Motor neuron (in vitro differentiated cells): Measurements from ENCODE around the gene MEGF10. TPM values are rescaled to one million over a fixed set of nuclear protein-coding genes. Genes with fewer than 3 reads are reported as not detected.

Experiments
- ATAC-seq, 8 experiments: fragments of 200-7000 bp; cut with Tn5 transposase; replicated peaks in 6 of 8; 2 replicates each; pipeline ENCODE4 v1.8.0; 2021; ENCODE audit warnings: mild to moderate bottlenecking in 8 of 8, moderate library complexity in 8 of 8
- H3K27ac ChIP-seq, 2 donors: fragments of 250-450 bp; sonication (Bioruptor Pico); 2 replicates each; pipeline ENCODE4 v1.9.0; 2021; ENCODE audit warnings: antibody characterized with exemption in 2 of 2, mild to moderate bottlenecking in 2 of 2, moderate library complexity in 1 of 2
- H3K4me1 ChIP-seq, 2 donors: fragments of 250-450 bp; sonication (Bioruptor Pico); replicated peaks in 1 of 2; 2 replicates each; pipeline ENCODE4 v1.6.1; 2021; ENCODE audit warnings: antibody characterized with exemption in 2 of 2, mild to moderate bottlenecking in 2 of 2, moderate library complexity in 1 of 2
- H3K4me3 ChIP-seq, 5 donors: fragments of 250-450 bp; sonication (Bioruptor Pico); 2 replicates each; pipeline ENCODE4 v1.9.0; 2021; ENCODE audit warnings: antibody characterized with exemption in 5 of 5, mild to moderate bottlenecking in 5 of 5, moderate library complexity in 4 of 5
- WGBS, 10 experiments: fragments of 450-650 bp; shearing (Covaris generic); methylation state at CpG; one replicate each; pipeline ENCODE4 v1.0.0; 2022; 5-methylcytosine and 5-hydroxymethylcytosine counted together
- in situ Hi-C, 9 experiments: fragments of 400-800 bp; cut with MboI; loops; one replicate each; pipeline ENCODE4 v1.15.0; 2021; ENCODE audit warnings: low sequenced_read_pairs in 9 of 9, low pct_unique_long_range_greater_than_20kb in 2 of 9; ENCODE audit not compliant: unreplicated experiment in 9 of 9
- total RNA-seq, 8 experiments: library from RNA; unstranded; fragments of 300-600 nt; gene quantifications; 2 replicates each; pipeline versions ENCODE4 v1.2.3 to v1.2.4, GENCODE V29; 2022

The MEGF10 gene
- total RNA-seq, 8 experiments from 2014 or later, result 1.9 to 317 (median 6.3) TPM

DNA sequence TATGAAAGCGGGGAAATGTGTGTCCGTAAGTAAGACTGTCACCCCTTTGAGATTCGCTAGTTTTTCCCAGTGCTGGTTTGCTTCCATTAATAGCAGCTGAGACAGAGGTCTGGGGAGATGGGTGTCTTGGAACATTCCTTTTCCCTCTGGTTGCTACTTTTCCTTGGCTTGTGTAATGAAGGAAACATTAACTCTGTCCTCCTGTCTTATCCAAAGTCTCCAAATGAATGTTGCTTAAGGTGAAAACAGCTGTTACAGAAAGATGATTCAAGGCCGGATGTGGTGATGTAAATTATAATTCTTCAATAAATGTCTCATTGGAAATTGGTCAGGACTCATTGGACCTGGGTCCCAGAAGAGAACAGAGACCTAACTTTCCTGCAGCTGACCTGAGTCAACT lies 50.0 kb downstream of the MEGF10 start:
- in situ Hi-C loops, result no loop called here
- H3K4me1 ChIP-seq, result peaks cover 7 to 10% of the 10 kb centered on the region in 2 donors
- 75 to 100% (median 96%) methylated on average over 1 to 4 of the region's 4 CpGs; no CpG with 5 or more reads in 2 of the 10 experiments for WGBS, 10 experiments
- H3K27ac ChIP-seq, result no peak overlapping the region
- ATAC-seq, result no peak
- no peak overlapping the region for H3K4me3 ChIP-seq

DNA sequence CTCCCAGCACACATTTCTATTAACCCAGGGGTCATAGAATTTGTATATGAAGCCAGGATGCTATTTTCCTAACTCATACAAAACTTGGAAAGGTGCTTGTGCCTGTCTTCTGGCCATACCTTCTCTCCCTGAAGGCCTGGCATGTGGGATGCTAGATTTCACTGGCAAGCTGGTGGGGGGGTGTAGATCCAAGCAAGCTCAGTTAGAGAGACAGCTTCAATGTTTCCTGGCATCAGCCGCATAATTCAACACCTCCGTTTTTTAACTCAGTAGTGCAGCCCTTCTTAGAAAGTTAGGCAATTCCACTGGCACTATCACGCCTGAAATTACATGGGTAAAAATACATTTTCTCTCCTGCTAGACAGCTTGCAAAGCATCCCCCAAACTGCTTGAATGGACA lies 51.8 kb downstream of the MEGF10 start:
- Histone ChIP-seq H3K4me1 (peaks cover 7 to 10% of the 10 kb centered on the region in 2 donors), H3K4me3 (no peak overlapping the region), H3K27ac (no peak overlapping the region)
- in situ Hi-C loops, result no loop called here
- ATAC-seq, result no peak
- WGBS, 10 experiments, result 0 to 100% (median 84%) methylated on average over 1 to 3 of the region's 3 CpGs; no CpG with 5 or more reads in 4 of the 10 experiments

DNA sequence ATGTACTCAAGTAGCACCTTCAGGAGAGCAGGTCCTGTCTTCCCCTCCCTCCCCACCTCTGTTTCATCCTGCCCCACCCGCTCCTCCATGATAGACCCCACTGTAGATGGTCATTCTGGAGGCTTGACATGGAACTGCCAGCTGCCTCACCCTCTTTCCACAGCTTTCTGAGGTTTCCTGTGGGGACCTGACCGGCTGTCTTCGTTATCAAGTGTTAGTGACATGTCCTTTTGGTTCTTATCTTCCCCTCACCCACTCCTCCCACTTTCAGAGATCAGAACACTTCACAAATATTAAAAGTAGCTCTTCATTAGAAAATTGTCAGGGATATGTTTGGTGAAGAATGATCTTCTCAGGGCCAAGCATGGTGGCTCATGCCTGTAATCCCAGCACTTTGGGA lies 52.7 kb downstream of the MEGF10 start:
- Histone ChIP-seq H3K4me1 (peaks cover 7 to 10% of the 10 kb centered on the region in 2 donors), H3K27ac (no peak overlapping the region), H3K4me3 (no peak overlapping the region)
- in situ Hi-C loops, result no loop called here
- WGBS, 10 experiments, result 60 to 100% (median 97%) methylated on average over 1 to 3 of the region's 3 CpGs; no CpG with 5 or more reads in 7 of the 10 experiments
- no peak for ATAC-seq

DNA sequence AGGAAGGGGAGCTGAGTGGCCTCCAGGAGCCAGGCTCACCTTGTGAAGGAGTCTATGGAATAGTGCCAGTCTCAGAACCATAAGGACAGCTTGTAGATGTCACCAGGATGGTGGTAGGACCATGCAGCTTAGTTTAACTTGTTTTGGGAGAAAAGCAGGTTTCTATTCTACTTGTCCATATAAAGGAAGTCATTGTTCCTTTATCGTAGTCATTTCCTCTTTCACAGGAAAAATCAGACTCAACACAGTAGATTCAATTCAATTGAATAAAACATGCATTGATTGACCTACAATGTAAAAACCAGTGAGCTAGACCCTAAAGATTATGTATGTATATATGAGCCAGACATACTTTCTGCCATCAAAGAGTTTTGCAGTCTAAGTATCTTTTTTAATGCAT lies 53.3 kb downstream of the MEGF10 start:
- in situ Hi-C loops, result no loop called here
- WGBS, 10 experiments, result 50 to 100% (median 88%) methylated on average over 1 of the region's 1 CpG; no CpG with 5 or more reads in 2 of the 10 experiments
- Histone ChIP-seq H3K4me1 (peaks cover 7 to 10% of the 10 kb centered on the region in 2 donors), H3K4me3 (no peak overlapping the region), H3K27ac (no peak overlapping the region)
- no peak for ATAC-seq

DNA sequence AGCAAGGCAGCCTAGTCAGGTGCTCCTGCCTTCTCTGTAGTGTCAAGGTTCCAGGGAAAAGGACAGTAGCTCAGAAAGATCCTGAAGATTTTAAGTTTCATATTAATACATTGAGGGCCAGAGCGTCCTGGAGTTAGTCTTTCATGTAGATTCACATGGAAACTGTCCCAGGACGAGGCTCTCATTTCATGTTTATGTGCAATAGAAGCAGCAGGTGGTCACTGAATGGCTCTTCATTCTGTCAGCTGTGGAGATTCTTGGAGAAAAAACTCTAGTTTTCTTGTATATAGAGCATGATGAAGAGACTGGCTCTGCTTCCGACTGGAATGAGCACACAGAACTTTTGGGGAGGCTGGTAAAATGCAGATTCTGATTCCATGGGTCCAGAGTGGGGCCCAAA lies 54.3 kb downstream of the MEGF10 start:
- Histone ChIP-seq H3K4me1 (peaks cover 7 to 10% of the 10 kb centered on the region in 2 donors), H3K27ac (no peak overlapping the region), H3K4me3 (no peak overlapping the region)
- WGBS, 10 experiments, result 17 to 94% (median 73%) methylated on average over 2 to 3 of the region's 3 CpGs; no CpG with 5 or more reads in 1 of the 10 experiments
- in situ Hi-C loops, result no loop called here
- no peak for ATAC-seq

DNA sequence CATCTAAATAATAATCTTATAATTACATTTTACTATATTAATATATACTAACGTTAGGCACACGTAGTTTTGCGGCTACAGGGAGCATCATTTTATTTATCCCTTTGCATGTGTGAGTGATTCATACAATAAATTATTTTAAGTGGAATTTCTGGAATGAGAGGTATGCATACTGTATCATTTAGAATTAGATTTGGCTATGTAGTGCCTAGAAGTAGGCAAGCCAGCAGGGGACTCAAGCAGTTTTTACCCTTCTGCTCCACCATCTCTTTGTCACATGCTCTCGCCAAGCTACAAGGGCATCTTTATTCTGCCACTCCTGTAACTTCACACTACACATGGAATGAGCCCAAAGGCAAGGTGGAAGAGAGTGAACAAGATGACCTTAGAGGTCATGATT lies 60.8 kb downstream of the MEGF10 start:
- Histone ChIP-seq H3K4me3 (no peak overlapping the region), H3K27ac (no peak overlapping the region), H3K4me1 (peaks cover 16 to 17% of the 10 kb centered on the region in 2 donors)
- peak in 1 of 8 experiments; percentile 50 for ATAC-seq
- in situ Hi-C loops, result no loop called here
- WGBS, 10 experiments, result 15 to 100% (median 96%) methylated on average over 1 to 4 of the region's 4 CpGs; no CpG with 5 or more reads in 2 of the 10 experiments

DNA sequence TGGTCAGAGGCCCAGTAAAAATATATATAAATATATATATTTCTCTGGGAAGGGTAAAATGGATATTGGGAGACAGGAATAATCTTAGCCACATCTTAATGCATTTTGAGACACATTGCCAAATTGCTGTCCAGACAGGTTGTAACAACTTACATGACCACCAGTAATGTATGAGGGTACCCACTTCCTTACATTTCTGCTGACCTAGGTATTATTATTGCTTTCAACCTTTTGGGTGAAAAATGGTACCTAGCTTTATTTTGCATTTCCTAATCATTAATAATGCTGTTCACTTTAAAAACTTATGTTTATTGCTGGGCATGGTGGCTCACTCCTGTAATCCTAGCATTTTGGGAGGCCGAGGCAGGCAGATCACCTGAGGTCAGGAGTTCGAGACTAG lies 61.5 kb downstream of the MEGF10 start:
- Histone ChIP-seq H3K4me1 (peaks cover 16 to 17% of the 10 kb centered on the region in 2 donors), H3K4me3 (no peak overlapping the region), H3K27ac (no peak overlapping the region)
- ATAC-seq, result no peak
- 80 to 100% (median 92%) methylated on average over 1 to 2 of the region's 2 CpGs; no CpG with 5 or more reads in 3 of the 10 experiments for WGBS, 10 experiments
- in situ Hi-C loops, result no loop called here

DNA sequence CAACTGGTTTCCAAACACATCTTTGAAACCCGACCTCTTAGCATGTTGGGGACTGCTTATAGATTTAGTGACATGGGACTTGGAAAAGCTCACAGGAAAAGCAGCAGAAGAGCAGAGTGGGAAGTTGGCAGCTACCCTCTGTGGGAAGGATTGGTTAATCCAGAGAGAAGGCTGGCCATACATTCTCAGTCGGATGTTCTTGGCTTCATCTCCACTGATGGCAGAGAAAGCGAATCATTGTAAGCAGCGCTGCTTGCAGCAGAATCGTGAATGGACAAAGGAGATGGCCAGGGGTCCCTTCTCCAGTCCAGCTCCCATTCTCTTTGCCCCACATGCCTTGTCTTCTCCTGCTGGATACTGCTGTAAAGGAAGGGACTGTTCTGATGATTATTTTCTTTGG lies 62.7 kb downstream of the MEGF10 start:
- Histone ChIP-seq H3K4me1 (peaks cover 17 to 18% of the 10 kb centered on the region in 2 donors), H3K27ac (no peak overlapping the region), H3K4me3 (no peak overlapping the region)
- in situ Hi-C loops, result no loop called here
- no peak for ATAC-seq
- WGBS, 10 experiments, result 58 to 100% (median 82%) methylated on average over 1 to 5 of the region's 5 CpGs; no CpG with 5 or more reads in 2 of the 10 experiments

DNA sequence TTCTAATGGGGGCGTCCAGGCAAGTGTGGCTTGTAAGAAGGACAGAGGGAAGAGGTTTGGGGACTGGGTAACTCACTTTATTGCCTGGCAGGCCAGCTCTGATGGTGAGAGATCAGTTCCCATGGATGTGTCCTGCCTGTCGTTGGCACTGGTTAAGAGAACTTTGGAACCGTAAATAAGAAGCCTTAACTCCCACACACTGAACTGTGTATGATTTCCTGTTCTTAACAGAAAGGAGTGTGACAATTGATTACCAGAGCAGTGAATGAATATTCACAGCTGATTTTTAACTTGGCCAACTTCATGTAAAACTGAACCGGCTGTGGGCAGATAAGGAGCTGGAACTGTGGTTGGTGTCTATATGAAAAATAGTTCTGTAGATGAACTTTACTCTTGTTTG lies 63.2 kb downstream of the MEGF10 start:
- 29 to 100% (median 73%) methylated on average over 1 to 4 of the region's 4 CpGs; no CpG with 5 or more reads in 1 of the 10 experiments for WGBS, 10 experiments
- H3K4me3 ChIP-seq, result no peak overlapping the region
- in situ Hi-C loops, result no loop called here
- peaks cover 17 to 22% of the 10 kb centered on the region in 2 donors for H3K4me1 ChIP-seq
- no peak overlapping the region for H3K27ac ChIP-seq
- peak in 1 of 8 experiments; percentile 44 for ATAC-seq

DNA sequence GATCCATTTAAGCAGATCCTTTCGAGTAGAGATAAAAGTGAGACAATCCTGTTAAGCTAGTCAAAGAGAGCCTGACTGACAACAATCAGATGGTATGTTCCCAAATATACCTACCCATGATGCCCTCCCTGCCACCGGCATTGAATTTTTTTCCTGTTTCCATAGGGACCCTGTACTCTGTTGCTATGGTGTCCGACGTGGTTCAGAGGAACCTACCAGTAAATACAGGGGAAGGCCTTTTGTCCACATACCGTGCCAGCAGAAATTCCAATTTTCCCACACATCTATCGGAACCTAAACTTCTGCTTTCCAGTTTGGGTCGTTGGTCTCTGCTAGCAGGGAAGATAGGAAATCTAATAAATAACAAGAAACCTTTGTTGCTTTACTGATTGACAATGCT lies 64.7 kb downstream of the MEGF10 start:
- Histone ChIP-seq H3K4me3 (no peak overlapping the region), H3K4me1 (peaks cover 17 to 24% of the 10 kb centered on the region in 2 donors), H3K27ac (no peak overlapping the region)
- WGBS, 10 experiments, result 12 to 77% (median 39%) methylated on average over 2 to 7 of the region's 7 CpGs; no CpG with 5 or more reads in 2 of the 10 experiments
- peak in 5 of 8 experiments; percentile 78 to 97 (median 90) for ATAC-seq
- in situ Hi-C loops, result no loop called here

DNA sequence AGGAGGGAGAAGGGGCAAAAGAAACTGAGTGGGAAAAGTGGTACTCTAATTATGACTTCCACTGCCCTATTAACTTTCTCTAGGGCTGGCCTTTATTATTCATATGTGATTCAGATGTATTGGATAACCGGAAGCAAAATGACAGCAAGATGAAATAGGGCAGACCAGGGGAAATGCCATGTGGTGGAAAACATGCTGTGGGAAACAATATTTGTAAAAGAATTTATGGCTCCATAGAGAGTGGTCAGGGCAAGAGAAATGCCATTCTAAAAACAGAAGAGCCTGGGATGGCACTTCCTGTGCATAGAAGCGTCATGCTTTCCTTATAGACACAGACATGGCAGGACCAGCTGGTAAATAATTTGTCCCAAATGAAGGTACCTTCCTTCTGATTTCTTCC lies 67.7 kb downstream of the MEGF10 start:
- ATAC-seq, result peak in 1 of 8 experiments; percentile 46
- Histone ChIP-seq H3K4me3 (no peak overlapping the region), H3K27ac (no peak overlapping the region), H3K4me1 (peaks cover 17 to 24% of the 10 kb centered on the region in 2 donors)
- in situ Hi-C loops, result no loop called here
- 9 to 79% (median 67%) methylated on average over 1 to 2 of the region's 2 CpGs; no CpG with 5 or more reads in 3 of the 10 experiments for WGBS, 10 experiments

DNA sequence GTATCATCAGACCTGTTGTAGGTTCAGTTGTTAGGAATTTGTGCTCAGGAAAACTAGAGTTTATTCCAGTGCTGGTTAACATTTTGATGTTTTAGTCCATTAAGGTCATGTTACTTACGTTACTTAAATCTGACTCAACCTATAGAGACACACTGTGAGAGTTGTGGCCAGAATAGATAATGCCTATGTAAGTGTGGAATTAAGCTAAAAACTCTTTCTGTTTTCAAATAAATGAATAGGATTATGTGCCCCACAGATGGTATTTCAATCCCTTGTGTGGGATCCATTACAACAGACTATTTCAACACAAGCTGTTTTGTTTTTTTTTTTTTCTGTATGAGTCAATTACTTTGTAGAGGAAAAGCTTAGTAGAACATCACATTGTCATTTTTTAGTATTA lies 68.1 kb downstream of the MEGF10 start:
- Histone ChIP-seq H3K4me1 (peaks cover 17 to 24% of the 10 kb centered on the region in 2 donors), H3K4me3 (no peak overlapping the region), H3K27ac (no peak overlapping the region)
- peak in 2 of 8 experiments; percentile 31 to 50 for ATAC-seq
- 25 to 100% (median 81%) methylated on average over 1 of the region's 1 CpG; no CpG with 5 or more reads in 6 of the 10 experiments for WGBS, 10 experiments
- in situ Hi-C loops, result no loop called here

DNA sequence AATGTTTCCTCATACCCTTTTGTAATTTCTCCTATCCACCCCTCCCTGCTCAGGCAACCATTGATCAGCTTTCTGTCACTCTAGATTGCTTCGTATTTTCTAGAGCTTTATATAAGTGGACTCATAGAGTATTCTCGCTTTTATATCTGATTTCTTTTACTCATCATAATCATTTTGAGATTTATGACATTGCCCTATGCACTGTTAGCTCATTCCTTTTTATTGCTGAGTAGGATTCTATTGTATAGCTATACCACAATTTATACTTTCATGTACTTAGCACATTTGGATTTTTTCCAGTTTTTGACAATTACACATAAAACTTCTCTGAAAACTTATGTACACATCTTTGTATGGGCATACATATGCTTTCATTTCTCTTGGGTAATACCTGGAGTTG lies 68.9 kb downstream of the MEGF10 start:
- H3K4me3 ChIP-seq, result no peak overlapping the region
- no peak overlapping the region for H3K27ac ChIP-seq
- no peak for ATAC-seq
- 40 to 100% (median 96%) methylated on average over 1 to 2 of the region's 2 CpGs for WGBS, 10 experiments
- in situ Hi-C loops, result no loop called here
- H3K4me1 ChIP-seq, result peaks cover 17 to 24% of the 10 kb centered on the region in 2 donors

DNA sequence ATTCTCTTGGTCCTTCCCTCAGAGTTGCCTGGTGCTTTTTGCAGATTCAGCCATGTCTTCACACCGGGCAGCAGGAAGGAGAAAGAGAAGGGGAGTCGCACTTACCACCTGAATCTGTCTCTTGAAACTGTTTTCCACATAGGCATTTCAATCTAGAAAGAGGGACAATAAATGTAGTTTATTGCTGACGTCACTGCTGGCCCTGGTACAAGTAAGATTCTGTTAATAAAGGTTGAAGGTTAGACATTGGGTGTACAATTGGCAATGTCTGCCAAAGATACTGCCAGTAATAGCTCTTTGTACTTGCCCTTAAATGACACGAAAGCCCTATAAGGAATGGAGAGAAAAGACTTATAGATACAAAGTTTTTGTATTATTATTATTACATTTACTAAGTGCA lies 72.8 kb downstream of the MEGF10 start:
- ATAC-seq, result no peak
- Histone ChIP-seq H3K27ac (no peak overlapping the region), H3K4me3 (no peak overlapping the region), H3K4me1 (peaks cover 0 to 6% of the 10 kb centered on the region in 2 donors)
- in situ Hi-C loops, result no loop called here
- 33 to 100% (median 98%) methylated on average over 1 to 3 of the region's 4 CpGs; no CpG with 5 or more reads in 2 of the 10 experiments for WGBS, 10 experiments
